Measurements from ENCODE around the gene NPAS1. TPM values are rescaled to one million over a fixed set of nuclear protein-coding genes. Genes with fewer than 3 reads are reported as not detected.

The NPAS1 gene, protein sequence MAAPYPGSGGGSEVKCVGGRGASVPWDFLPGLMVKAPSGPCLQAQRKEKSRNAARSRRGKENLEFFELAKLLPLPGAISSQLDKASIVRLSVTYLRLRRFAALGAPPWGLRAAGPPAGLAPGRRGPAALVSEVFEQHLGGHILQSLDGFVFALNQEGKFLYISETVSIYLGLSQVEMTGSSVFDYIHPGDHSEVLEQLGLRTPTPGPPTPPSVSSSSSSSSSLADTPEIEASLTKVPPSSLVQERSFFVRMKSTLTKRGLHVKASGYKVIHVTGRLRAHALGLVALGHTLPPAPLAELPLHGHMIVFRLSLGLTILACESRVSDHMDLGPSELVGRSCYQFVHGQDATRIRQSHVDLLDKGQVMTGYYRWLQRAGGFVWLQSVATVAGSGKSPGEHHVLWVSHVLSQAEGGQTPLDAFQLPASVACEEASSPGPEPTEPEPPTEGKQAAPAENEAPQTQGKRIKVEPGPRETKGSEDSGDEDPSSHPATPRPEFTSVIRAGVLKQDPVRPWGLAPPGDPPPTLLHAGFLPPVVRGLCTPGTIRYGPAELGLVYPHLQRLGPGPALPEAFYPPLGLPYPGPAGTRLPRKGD
- polyA plus RNA-seq (2013, experiment 1 of 2), result 0.41 TPM
- polyA plus RNA-seq (2013, experiment 2 of 2), result 0.47 TPM

GRCh38 chr19:47019431-47020041 lies at the start of gene NPAS1:
NPAS1 (plus strand) TSS chr19:47019837; CDS start chr19:47021048, 1,211 bp downstream.
- H3K18ac ChIP-seq (ENCODE audit: low read depth in 1 of 2, low read length in 2 of 2), result peak within 1 kb of the TSS in 1 of 2 experiments; percentile 57
- peak within 1 kb of the TSS; percentile 79 for H3K4me2 ChIP-seq (ENCODE audit: low read length, poor library complexity, severe bottlenecking)
- peaks cover 31% of the 10 kb centered on the region for H3K4me1 ChIP-seq (ENCODE audit: control insufficient read depth, insufficient read depth, low read depth, low read length)
- peak within 1 kb of the TSS in 1 of 2 experiments; percentile 20 for H3K14ac ChIP-seq (ENCODE audit: low read length in 2 of 2)
- peaks cover 43 to 52% of the 10 kb centered on the region in 2 experiments for H3K27me3 ChIP-seq (ENCODE audit: control insufficient read depth in 1 of 2, insufficient read depth in 1 of 2, low read length in 2 of 2)
- peak within 1 kb of the TSS; percentile 60 for H4K8ac ChIP-seq (ENCODE audit: low read length)
- H3K27ac ChIP-seq (ENCODE audit: low read length, poor library complexity, severe bottlenecking), result no peak within 1 kb of the TSS
- no peaks in the 10 kb centered on the region for H3K9me3 ChIP-seq (ENCODE audit: control insufficient read depth, low read length)
- no peak within 1 kb of the TSS for H2BK12ac ChIP-seq (ENCODE audit: low read length in 2 of 2)
- H3K36me3 ChIP-seq (ENCODE audit: control insufficient read depth in 1 of 2, insufficient read depth in 2 of 2, low read depth in 1 of 2, low read length in 2 of 2), result no peaks in the 10 kb centered on the region
- H3K9ac ChIP-seq (ENCODE audit: low read length), result no peak within 1 kb of the TSS
- H2BK5ac ChIP-seq (ENCODE audit: low read depth, low read length, poor library complexity, severe bottlenecking), result no peak within 1 kb of the TSS
- H2AK5ac ChIP-seq (ENCODE audit: low read length, severe bottlenecking), result no peak within 1 kb of the TSS
- H3K79me1 ChIP-seq (replicated peaks; ENCODE audit: low read length, poor library complexity, severe bottlenecking), result no peaks in the 10 kb centered on the region
- WGBS, result 3% methylated on average over 43 of the region's 58 CpGs
- peak within 1 kb of the TSS in 1 of 2 experiments; percentile 35 for H3K4ac ChIP-seq (ENCODE audit: low read depth in 1 of 2, low read length in 2 of 2)
- H2BK15ac ChIP-seq (ENCODE audit: low read depth, poor library complexity, severe bottlenecking), result peak within 1 kb of the TSS; percentile 63
- no peak within 1 kb of the TSS for H4K91ac ChIP-seq (ENCODE audit: low read length)
- H3K4me3 ChIP-seq (ENCODE audit: insufficient read depth in 1 of 2, low read depth in 1 of 2, low read length in 2 of 2), result peak within 1 kb of the TSS in 1 of 2 experiments; percentile 7
- no peak within 1 kb of the TSS for H2AFZ ChIP-seq (ENCODE audit: low read depth, low read length)
- no peak within 1 kb of the TSS for H2BK120ac ChIP-seq (ENCODE audit: low read depth, low read length)
- no peak for DNase-seq
- peak within 1 kb of the TSS in 1 of 2 experiments; percentile 59 for H3K23ac ChIP-seq (ENCODE audit: low read length in 2 of 2)

DNA sequence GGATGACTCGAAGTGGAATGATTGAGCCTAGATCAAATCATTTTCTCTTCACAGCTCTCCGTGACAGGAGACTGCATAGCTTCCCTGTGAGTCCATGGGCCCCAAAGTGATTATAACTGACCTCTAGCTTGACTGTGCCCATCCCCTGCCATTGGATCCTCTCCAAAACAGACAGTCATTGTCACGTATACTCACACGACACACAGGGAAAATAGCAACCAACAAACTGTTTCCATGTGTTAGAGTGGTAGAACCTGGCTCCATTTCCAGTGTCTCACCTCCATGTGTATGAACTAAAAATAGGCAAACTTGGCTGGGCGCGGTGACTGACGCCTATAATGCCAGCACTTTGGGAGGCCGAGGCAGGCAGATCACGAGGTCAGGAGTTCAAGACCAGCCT lies 48.8 kb upstream of the NPAS1 start:
- Histone ChIP-seq H2AK5ac (ENCODE audit: low read length, severe bottlenecking) (no peak overlapping the region), H2BK15ac (ENCODE audit: low read depth, poor library complexity, severe bottlenecking) (no peak overlapping the region), H3K18ac (ENCODE audit: low read depth in 1 of 2, low read length in 2 of 2) (peak overlapping the region in 1 of 2 experiments; percentile 19), H3K27ac (ENCODE audit: low read length, poor library complexity, severe bottlenecking) (no peak overlapping the region), H2BK120ac (ENCODE audit: low read depth, low read length) (no peak overlapping the region), H3K14ac (ENCODE audit: low read length in 2 of 2) (no peak overlapping the region), H4K8ac (ENCODE audit: low read length) (peak overlapping the region; percentile 71), H3K36me3 (ENCODE audit: control insufficient read depth in 1 of 2, insufficient read depth in 2 of 2, low read depth in 1 of 2, low read length in 2 of 2) (peaks cover 7 to 11% of the 10 kb centered on the region in 2 experiments), H3K4me1 (ENCODE audit: control insufficient read depth, insufficient read depth, low read depth, low read length) (peaks cover 26% of the 10 kb centered on the region), H2AFZ (ENCODE audit: low read depth, low read length) (no peak overlapping the region), H2BK12ac (ENCODE audit: low read length in 2 of 2) (peak overlapping the region in 1 of 2 experiments; percentile 90), H4K91ac (ENCODE audit: low read length) (no peak overlapping the region), H3K4me3 (ENCODE audit: insufficient read depth in 1 of 2, low read depth in 1 of 2, low read length in 2 of 2) (no peak overlapping the region), H3K27me3 (ENCODE audit: control insufficient read depth in 1 of 2, insufficient read depth in 1 of 2, low read length in 2 of 2) (no peaks in the 10 kb centered on the region), H3K23ac (ENCODE audit: low read length in 2 of 2) (no peak overlapping the region), H3K9ac (ENCODE audit: low read length) (peak overlapping the region; percentile 37), H3K79me1 (replicated peaks; ENCODE audit: low read length, poor library complexity, severe bottlenecking) (peaks cover 28% of the 10 kb centered on the region), H3K9me3 (ENCODE audit: control insufficient read depth, low read length) (no peaks in the 10 kb centered on the region), H3K4ac (ENCODE audit: low read depth in 1 of 2, low read length in 2 of 2) (peak overlapping the region in 1 of 2 experiments; percentile 37), H3K4me2 (ENCODE audit: low read length, poor library complexity, severe bottlenecking) (no peak overlapping the region), H2BK5ac (ENCODE audit: low read depth, low read length, poor library complexity, severe bottlenecking) (no peak overlapping the region)
- 49% methylated on average over 8 of the region's 9 CpGs for WGBS
- DNase-seq, result peak; percentile 93

DNA sequence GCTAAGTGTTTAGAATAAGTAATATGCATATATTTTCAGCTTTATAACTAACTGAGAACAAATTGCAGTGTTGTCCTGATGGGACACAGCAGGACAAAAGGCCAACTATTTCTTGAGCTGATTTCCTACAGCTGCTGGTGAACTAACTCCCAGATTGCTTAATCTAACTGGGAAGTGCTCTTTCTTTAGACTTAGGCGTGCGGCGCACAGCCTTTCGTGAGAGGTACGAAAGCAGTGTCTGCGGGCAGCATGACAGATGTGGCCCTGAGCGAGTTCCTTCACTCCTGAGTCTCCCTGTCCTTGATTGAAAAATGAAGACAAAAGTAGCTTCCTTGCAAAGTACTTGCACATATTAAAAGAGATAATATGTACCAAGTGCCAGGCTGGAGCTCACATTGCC lies 47.3 kb upstream of the NPAS1 start:
- H3K4ac ChIP-seq (ENCODE audit: low read depth in 1 of 2, low read length in 2 of 2), result peak overlapping the region in 1 of 2 experiments; percentile 45
- peak overlapping the region; percentile 54 for H2BK120ac ChIP-seq (ENCODE audit: low read depth, low read length)
- no peaks in the 10 kb centered on the region for H3K27me3 ChIP-seq (ENCODE audit: control insufficient read depth in 1 of 2, insufficient read depth in 1 of 2, low read length in 2 of 2)
- peak overlapping the region; percentile 8 to 30 for H3K18ac ChIP-seq (ENCODE audit: low read depth in 1 of 2, low read length in 2 of 2)
- peak overlapping the region; percentile 81 for H3K9ac ChIP-seq (ENCODE audit: low read length)
- no peak overlapping the region for H4K91ac ChIP-seq (ENCODE audit: low read length)
- H2BK15ac ChIP-seq (ENCODE audit: low read depth, poor library complexity, severe bottlenecking), result no peak overlapping the region
- H3K79me1 ChIP-seq (replicated peaks; ENCODE audit: low read length, poor library complexity, severe bottlenecking), result peaks cover 23% of the 10 kb centered on the region
- H3K4me2 ChIP-seq (ENCODE audit: low read length, poor library complexity, severe bottlenecking), result no peak overlapping the region
- DNase-seq, result peak; percentile 75
- H3K14ac ChIP-seq (ENCODE audit: low read length in 2 of 2), result no peak overlapping the region
- no peak overlapping the region for H2AFZ ChIP-seq (ENCODE audit: low read depth, low read length)
- H3K9me3 ChIP-seq (ENCODE audit: control insufficient read depth, low read length), result no peaks in the 10 kb centered on the region
- no peak overlapping the region for H3K4me3 ChIP-seq (ENCODE audit: insufficient read depth in 1 of 2, low read depth in 1 of 2, low read length in 2 of 2)
- H3K27ac ChIP-seq (ENCODE audit: low read length, poor library complexity, severe bottlenecking), result peak overlapping the region; percentile 6
- peak overlapping the region in 1 of 2 experiments; percentile 80 for H2BK12ac ChIP-seq (ENCODE audit: low read length in 2 of 2)
- H2AK5ac ChIP-seq (ENCODE audit: low read length, severe bottlenecking), result no peak overlapping the region
- H2BK5ac ChIP-seq (ENCODE audit: low read depth, low read length, poor library complexity, severe bottlenecking), result no peak overlapping the region
- WGBS, result 93% methylated on average over 6 of the region's 7 CpGs
- peaks cover 36% of the 10 kb centered on the region for H3K4me1 ChIP-seq (ENCODE audit: control insufficient read depth, insufficient read depth, low read depth, low read length)
- H3K23ac ChIP-seq (ENCODE audit: low read length in 2 of 2), result no peak overlapping the region
- H4K8ac ChIP-seq (ENCODE audit: low read length), result peak overlapping the region; percentile 7
- H3K36me3 ChIP-seq (ENCODE audit: control insufficient read depth in 1 of 2, insufficient read depth in 2 of 2, low read depth in 1 of 2, low read length in 2 of 2), result peaks cover 7 to 9% of the 10 kb centered on the region in 2 experiments

Data from mesenchymal stem cell (in vitro differentiated cells and primary cell).